ENCODE results near the gene AMH. TPM values are rescaled to one million over a fixed set of nuclear protein-coding genes. Genes with fewer than 3 reads are reported as not detected.

The AMH gene
- total and polyA plus RNA-seq, 2 of the 13 experiments (the other 11 are each of a cell fraction or from before 2014, with no cell fraction given): 0.03 to 0.18 TPM

DNA sequence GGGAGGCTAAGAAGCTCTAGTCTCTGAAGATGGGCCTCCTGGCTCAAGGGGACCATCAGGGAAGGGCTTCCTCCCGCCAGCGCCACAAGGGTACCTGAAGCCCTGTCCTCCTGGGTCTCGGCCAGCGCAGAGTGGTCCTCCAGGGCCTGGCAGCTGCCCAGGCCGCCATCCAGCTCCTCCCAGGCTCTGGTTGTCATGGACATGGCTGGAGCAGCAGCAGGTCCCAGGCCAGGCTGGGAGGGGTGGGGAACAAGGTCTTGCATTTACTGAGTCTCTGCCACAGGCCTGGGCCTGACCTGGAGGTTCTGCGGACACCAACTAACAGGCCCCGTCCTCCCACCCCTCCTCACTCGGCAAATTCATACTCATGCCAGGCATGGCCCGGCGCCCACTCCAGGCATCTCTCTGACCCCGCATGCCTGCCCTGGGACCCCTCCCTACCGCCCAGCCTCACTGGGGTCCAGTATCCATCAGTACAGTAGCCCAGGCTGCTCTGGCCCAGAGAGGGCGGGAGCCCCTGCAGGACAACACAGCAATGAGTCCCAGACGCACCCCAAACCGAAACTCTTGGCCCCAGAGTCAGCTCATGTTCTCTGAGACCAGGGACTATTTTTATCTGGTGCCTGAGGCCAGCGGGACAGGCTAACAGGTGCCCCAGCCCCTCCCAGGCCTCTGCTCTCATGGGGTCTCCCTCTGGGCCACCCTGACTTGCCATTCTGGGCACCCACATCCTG is 6.2 kb downstream of the AMH start:
- in situ Hi-C loops (cut with HindIII; ENCODE audit: extremely low pct_ligation_motif_present, low pct_unique_long_range_greater_than_20kb): no loop called here
- Histone ChIP-seq H3K4me1 (ENCODE audit: insufficient read depth, low read length) (peaks cover 44% of the 10 kb centered on the region), H3K27me3 (ENCODE audit: control insufficient read depth in 1 of 2, insufficient read depth in 2 of 2, low read length in 2 of 2) (peaks cover 3 to 5% of the 10 kb centered on the region in 2 experiments; a peak in 3 of 5 replicates), H2AFZ (ENCODE audit: low read length) (no peak overlapping the region), H3K36me3 (replicated peaks in 1 of 2; ENCODE audit: control insufficient read depth in 1 of 2, insufficient read depth in 2 of 2, low read length in 2 of 2) (no peaks in the 10 kb centered on the region), H3K4me3 (replicated peaks in 1 of 3; ENCODE audit: insufficient read depth in 1 of 3, low read depth in 2 of 3, low read length in 3 of 3) (peak overlapping the region in 1 of 3 experiments; percentile 16; a peak in 1 of 6 replicates), H3K27ac (ENCODE audit: extremely low read length, insufficient read depth, low read length) (no peak overlapping the region), H3K4me2 (ENCODE audit: low read depth, low read length) (peak overlapping the region; percentile 27; the same call in 1 of the 2 replicates), H3K9ac (ENCODE audit: insufficient read depth, low read depth, low read length) (no peak overlapping the region), H3K79me2 (ENCODE audit: insufficient read depth, low read length) (no peaks in the 10 kb centered on the region), H3K9me3 (ENCODE audit: low read length) (no peaks in the 10 kb centered on the region), H4K20me1 (ENCODE audit: insufficient read depth, low read length) (no peaks in the 10 kb centered on the region)
- ATAC-seq (no peak), FAIRE-seq (no peak), DNase-seq (ENCODE audit: low spot score) (no peak)
- ChIA-PET POLR2A (no interaction called here), CTCF (ENCODE audit: low intra/inter-chr PET ratio, low total read pairs) (interaction anchor here (1.6 kb wide), 1 partner anchor 100 kb away, joined by 3 read pairs; no protein-coding TSS in a partner anchor)
- WGBS (ENCODE audit: low lambda C conversion rate): 49% methylated on average over 7 of the region's 16 CpGs
- no TSS peak for BruUV-seq (replicated peaks)
- TF ChIP-seq ZNF768 (CRISPR knock-in tag; IDR thresholded peaks at IDR 0.05): peak; percentile 97
- no peak for TF ChIP-seq ZNF256 (CRISPR knock-in tag; conservative IDR thresholded peaks at IDR 0.05)
- peak; percentile 27; the same call in 1 of the 2 replicates for TF ChIP-seq ZMYM3 (CRISPR knock-in tag; IDR thresholded peaks at IDR 0.05)
- TF ChIP-seq WIZ (CRISPR knock-in tag; IDR thresholded peaks at IDR 0.05): no peak
- intact Hi-C loops (cut with micrococcal nuclease; ENCODE audit: unreplicated experiment): no loop called here

DNA sequence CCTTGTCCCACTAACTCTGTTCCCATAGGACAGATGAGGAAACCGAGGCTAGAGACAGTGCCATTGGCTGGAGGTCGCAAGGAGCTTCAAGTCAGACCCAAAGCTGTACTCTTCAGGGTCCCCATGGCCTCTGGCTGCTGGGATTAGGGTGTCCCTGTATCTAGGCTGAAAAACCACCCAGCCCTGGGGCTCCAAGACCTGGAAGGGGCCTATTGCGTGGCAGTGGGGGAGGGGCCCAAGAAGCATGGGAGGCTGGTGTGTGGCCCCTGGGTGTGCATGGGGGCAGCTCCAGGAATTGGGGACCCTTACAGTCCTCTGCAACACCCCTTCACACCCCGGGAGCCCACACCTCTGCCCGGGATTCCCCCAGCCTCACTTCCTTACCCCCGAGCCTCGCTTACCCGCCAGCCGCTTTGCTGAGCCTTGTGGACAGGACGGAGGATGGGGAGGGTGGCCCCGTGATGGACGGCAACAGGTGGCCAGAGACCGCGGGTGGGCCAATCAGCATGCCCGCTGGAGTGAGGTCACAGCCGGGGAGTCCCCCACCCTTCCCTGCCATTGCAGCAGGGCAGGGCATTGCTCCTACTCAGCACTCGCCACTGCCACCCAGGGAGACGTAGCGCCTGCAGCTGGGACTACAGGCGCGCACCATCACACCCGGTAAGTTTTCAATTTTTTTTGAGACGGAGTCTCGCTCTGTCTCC is 7.0 kb downstream of the AMH start, which contains the start of gene JSRP1:
Gene JSRP1, minus strand, starts transcription at position 436 of the 704 bp plus-strand sequence. CDS start 1,103 bp downstream, outside the sequence.
- H3K9me3 ChIP-seq (ENCODE audit: low read length): no peaks in the 10 kb centered on the region
- in situ Hi-C loops (cut with HindIII; ENCODE audit: extremely low pct_ligation_motif_present, low pct_unique_long_range_greater_than_20kb) (no loop called here), intact Hi-C loops (cut with micrococcal nuclease; ENCODE audit: unreplicated experiment) (no loop called here)
- H3K4me1 ChIP-seq (ENCODE audit: insufficient read depth, low read length): peaks cover 47% of the 10 kb centered on the region
- no peak within 1 kb of the TSS for H3K27ac ChIP-seq (ENCODE audit: extremely low read length, insufficient read depth, low read length)
- DNase-seq (ENCODE audit: low spot score) (no peak), FAIRE-seq (no peak), ATAC-seq (no peak)
- 100% methylated on average over 1 of the region's 24 CpGs for WGBS (ENCODE audit: low lambda C conversion rate)
- H3K4me3 ChIP-seq (replicated peaks in 1 of 3; ENCODE audit: insufficient read depth in 1 of 3, low read depth in 2 of 3, low read length in 3 of 3): no peak within 1 kb of the TSS; a peak in 1 of 6 replicates
- H3K4me2 ChIP-seq (ENCODE audit: low read depth, low read length): peak within 1 kb of the TSS; percentile 27; the same call in 1 of the 2 replicates
- BruUV-seq (replicated peaks): no TSS peak
- no peak within 1 kb of the TSS for H2AFZ ChIP-seq (ENCODE audit: low read length)
- CTCF ChIA-PET (ENCODE audit: low intra/inter-chr PET ratio, low total read pairs): no interaction called here
- POLR2A ChIA-PET: no interaction called here
- no peak within 1 kb of the TSS for H3K9ac ChIP-seq (ENCODE audit: insufficient read depth, low read depth, low read length)
- no peaks in the 10 kb centered on the region for H3K79me2 ChIP-seq (ENCODE audit: insufficient read depth, low read length)
- peaks cover 3 to 5% of the 10 kb centered on the region in 2 experiments; a peak in 3 of 5 replicates for H3K27me3 ChIP-seq (ENCODE audit: control insufficient read depth in 1 of 2, insufficient read depth in 2 of 2, low read length in 2 of 2)
- H3K36me3 ChIP-seq (replicated peaks in 1 of 2; ENCODE audit: control insufficient read depth in 1 of 2, insufficient read depth in 2 of 2, low read length in 2 of 2): no peaks in the 10 kb centered on the region
- H4K20me1 ChIP-seq (ENCODE audit: insufficient read depth, low read length): no peaks in the 10 kb centered on the region
- TF ChIP-seq ZNF343 (CRISPR knock-in tag; IDR thresholded peaks at IDR 0.05) (no peak), ZNF432 (CRISPR knock-in tag; IDR thresholded peaks at IDR 0.05; ENCODE audit: borderline replicate concordance) (no peak)
- TF ChIP-seq, protein P1, sequence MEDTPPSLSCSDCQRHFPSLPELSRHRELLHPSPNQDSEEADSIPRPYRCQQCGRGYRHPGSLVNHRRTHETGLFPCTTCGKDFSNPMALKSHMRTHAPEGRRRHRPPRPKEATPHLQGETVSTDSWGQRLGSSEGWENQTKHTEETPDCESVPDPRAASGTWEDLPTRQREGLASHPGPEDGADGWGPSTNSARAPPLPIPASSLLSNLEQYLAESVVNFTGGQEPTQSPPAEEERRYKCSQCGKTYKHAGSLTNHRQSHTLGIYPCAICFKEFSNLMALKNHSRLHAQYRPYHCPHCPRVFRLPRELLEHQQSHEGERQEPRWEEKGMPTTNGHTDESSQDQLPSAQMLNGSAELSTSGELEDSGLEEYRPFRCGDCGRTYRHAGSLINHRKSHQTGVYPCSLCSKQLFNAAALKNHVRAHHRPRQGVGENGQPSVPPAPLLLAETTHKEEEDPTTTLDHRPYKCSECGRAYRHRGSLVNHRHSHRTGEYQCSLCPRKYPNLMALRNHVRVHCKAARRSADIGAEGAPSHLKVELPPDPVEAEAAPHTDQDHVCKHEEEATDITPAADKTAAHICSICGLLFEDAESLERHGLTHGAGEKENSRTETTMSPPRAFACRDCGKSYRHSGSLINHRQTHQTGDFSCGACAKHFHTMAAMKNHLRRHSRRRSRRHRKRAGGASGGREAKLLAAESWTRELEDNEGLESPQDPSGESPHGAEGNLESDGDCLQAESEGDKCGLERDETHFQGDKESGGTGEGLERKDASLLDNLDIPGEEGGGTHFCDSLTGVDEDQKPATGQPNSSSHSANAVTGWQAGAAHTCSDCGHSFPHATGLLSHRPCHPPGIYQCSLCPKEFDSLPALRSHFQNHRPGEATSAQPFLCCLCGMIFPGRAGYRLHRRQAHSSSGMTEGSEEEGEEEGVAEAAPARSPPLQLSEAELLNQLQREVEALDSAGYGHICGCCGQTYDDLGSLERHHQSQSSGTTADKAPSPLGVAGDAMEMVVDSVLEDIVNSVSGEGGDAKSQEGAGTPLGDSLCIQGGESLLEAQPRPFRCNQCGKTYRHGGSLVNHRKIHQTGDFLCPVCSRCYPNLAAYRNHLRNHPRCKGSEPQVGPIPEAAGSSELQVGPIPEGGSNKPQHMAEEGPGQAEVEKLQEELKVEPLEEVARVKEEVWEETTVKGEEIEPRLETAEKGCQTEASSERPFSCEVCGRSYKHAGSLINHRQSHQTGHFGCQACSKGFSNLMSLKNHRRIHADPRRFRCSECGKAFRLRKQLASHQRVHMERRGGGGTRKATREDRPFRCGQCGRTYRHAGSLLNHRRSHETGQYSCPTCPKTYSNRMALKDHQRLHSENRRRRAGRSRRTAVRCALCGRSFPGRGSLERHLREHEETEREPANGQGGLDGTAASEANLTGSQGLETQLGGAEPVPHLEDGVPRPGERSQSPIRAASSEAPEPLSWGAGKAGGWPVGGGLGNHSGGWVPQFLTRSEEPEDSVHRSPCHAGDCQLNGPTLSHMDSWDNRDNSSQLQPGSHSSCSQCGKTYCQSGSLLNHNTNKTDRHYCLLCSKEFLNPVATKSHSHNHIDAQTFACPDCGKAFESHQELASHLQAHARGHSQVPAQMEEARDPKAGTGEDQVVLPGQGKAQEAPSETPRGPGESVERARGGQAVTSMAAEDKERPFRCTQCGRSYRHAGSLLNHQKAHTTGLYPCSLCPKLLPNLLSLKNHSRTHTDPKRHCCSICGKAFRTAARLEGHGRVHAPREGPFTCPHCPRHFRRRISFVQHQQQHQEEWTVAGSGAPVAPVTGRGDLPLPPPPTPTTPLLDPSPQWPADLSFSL (CRISPR knock-in tag; IDR thresholded peaks at IDR 0.05): no peak
- TF ChIP-seq, protein P2, sequence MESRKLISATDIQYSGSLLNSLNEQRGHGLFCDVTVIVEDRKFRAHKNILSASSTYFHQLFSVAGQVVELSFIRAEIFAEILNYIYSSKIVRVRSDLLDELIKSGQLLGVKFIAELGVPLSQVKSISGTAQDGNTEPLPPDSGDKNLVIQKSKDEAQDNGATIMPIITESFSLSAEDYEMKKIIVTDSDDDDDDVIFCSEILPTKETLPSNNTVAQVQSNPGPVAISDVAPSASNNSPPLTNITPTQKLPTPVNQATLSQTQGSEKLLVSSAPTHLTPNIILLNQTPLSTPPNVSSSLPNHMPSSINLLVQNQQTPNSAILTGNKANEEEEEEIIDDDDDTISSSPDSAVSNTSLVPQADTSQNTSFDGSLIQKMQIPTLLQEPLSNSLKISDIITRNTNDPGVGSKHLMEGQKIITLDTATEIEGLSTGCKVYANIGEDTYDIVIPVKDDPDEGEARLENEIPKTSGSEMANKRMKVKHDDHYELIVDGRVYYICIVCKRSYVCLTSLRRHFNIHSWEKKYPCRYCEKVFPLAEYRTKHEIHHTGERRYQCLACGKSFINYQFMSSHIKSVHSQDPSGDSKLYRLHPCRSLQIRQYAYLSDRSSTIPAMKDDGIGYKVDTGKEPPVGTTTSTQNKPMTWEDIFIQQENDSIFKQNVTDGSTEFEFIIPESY (CRISPR knock-in tag; IDR thresholded peaks at IDR 0.05): peak; percentile 85

Measured in HepG2 (cell line).